T-helper 2 cell (primary cell): ENCODE results near the gene MPDU1.

Source experiments
- DNase-seq, 5 experiments: peaks; one replicate each; pipeline versions ENCODE4 v3.0.0 to v3.0.0-alpha.2; 2012 to 2022
- total RNA-seq, 2 donors: gene quantifications; one replicate each; lab custom pipeline; 2026; lab: John Stamatoyannopoulos, UW

MPDU1 gene
- total RNA-seq: 15.0 to 28.4 reads per million in 2 donors

DNA sequence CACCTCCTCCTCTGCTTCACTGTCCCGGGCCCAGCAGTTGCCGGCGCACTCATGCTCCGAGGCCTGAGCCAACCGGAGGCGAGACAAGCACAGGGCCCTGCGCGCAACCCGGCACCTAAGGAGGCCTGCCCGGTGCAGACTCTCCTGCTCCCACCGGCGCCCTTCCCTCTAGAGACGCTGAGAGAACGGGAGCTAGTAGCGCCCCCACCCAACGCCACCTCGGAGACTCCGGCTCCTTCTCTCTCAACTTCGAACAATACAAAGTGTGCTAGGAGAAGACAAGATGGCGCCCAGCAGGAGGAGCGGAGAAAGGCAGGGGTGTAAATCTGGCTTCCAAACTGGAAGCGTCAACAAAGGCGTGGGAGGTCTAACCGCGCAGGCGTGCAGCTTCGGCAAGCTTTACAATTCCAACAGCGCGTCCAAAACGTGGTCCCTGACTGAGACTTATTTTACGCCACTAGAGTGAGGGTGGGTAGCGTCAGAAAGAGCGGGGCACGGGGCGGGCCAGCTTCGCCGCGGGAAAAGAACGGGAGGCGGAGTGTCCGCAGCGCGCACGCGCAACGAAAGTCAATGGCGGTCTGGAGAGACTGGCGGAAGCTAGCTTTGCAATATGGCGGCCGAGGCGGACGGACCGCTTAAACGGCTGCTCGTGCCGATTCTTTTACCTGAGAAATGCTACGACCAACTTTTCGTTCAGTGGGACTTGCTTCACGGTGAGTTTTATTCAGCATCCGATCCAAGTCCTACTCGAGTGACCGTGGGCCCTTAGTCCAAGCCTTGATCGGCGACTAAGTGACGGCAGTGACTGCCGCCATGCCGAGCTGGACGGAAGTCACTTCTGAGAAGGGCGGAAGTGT is at the start of gene MPDU1:
Gene MPDU1, plus strand, starts transcription at position 600 of the 857 bp plus-strand sequence. Its CDS starts 11 bp downstream, at position 611.
- peak; percentile 83 to 97 (median 91) for DNase-seq

DNA sequence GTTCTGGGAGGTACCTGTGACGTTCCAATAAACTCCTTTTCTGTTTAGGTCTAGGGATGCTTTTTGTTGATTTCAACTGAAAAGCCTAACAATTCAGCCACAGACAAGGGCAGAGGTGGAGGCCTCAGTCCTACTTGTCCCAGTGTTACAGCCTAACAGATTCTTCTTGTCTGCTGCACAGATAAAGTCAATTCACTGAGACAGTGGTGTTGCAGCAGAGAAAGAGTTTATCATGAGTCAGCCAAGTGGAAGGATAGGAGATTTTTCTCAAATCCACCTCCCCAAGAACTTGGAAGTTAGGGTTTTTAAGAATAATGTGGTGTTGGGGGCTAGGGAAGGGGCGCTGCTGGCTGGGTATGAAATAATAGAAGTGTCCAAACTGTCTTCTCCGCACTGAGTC is 45.6 kb upstream of the MPDU1 start:
- DNase-seq: no peak

DNA sequence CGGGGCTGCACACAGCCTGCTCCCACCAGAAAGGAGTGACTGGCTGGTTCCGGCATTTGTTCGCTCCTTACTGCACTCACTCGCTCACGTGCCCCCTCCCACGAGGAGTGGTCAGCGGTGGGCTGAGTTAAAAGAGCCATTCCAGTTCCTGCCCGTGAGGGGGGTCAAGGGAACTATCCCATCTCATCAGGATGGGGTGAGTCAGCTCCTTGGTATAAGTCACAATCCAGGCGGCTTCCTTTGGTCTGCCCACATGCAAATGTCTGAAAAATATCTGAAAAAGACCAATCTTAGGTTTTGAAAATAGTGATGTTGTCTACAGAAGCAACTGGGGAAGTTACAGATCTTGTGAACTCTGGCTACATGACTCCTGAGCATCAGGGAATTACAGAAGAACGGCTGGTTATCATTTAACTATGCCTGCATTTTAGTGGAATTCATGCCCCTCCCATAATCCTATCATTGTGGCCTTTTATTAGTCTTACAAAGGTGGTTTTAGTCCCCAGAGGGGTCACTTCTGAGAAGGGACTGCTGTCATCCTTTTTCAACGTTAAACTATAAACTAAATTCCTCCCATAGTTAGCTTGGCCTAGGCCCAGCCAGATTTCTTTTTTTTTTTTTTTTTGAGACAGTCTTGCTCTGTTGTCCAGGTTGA is 44.6 kb upstream of the MPDU1 start:
- DNase-seq: no peak

DNA sequence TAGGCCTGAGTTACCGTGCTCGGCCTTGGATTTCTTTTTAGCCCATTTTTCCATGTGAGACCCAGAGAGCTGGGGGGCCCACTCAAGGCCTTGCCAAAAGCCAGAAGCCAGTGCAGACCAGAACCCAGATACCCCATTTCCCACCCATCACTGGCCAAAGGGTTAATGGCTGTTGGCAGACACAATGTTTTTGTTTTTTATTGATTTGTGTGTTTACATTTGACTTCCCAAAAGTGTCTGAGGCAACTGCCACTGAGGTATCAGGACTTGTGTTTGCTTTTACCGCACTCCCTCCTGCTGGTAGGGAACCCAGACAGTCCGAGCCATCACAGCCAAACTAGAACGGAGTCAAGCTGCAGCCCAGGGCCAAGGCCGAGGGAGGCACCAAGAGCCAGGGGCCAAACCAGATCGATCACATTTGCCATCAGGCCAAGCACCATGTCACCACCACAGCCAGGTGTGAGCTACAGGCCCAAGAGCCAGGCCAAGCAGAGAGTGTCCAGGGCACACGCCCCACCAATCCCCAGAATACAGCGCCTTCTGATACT is 42.5 kb upstream of the MPDU1 start:
- no peak for DNase-seq

DNA sequence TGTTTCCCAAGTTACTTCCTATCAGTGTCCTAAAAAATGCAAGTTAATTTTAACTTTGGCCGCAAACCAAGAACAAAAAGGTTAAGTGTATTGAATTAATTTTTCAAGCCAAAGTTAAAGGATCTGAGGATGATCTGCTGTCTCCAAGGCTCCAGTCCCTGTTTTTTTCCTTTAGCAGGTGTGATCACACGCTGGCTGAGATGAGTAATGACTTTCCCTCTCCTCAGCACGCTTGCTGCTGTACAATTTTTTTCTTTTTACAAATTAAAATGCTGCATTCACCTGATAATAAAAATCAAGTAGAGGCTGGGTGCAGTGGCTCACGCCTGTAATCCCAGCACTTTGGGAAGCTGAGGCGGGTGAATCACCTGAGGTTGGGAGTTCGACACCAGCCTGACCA is 38.7 kb upstream of the MPDU1 start:
- no peak for DNase-seq

DNA sequence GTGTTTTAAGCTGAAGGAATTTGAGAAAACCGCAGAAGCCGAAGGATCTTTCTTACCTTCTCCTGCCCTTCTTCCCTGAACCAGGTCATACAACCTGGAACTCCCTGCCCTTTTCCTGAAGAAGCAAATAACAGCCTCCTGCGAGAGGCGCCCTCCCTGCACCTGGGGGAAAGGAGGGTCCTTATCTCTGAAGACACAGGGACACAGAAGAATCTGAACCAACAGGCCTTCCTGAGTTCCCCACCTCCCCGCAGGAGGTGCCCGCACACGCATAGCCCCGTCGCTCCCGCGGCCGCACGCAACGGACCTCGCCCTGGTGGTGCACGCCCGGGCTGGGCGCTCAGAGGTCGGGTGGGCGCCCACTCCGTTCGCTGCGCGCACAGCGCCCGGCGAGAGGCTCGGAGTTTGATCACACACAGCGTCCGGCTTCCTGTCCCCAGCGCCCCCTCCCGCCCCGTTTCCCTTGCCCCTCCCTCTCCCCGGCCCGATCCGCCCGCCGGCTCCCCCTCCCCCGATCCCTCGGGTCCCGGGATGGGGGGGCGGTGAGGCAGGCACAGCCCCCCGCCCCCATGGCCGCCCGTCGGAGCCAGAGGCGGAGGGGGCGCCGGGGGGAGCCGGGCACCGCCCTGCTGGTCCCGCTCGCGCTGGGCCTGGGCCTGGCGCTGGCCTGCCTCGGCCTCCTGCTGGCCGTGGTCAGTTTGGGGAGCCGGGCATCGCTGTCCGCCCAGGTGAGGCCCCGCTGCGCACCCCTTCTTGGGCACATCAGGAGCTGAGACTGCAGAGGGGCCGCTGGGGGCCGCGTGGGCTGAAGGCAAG is 34.9 kb upstream of the MPDU1 start, which contains the start of gene TNFSF12:
Gene TNFSF12, plus strand, starts transcription at position 474 of the 816 bp plus-strand sequence. Its CDS starts 96 bp downstream, at position 570.
- peak; percentile 29 to 70 (median 34) for DNase-seq

DNA sequence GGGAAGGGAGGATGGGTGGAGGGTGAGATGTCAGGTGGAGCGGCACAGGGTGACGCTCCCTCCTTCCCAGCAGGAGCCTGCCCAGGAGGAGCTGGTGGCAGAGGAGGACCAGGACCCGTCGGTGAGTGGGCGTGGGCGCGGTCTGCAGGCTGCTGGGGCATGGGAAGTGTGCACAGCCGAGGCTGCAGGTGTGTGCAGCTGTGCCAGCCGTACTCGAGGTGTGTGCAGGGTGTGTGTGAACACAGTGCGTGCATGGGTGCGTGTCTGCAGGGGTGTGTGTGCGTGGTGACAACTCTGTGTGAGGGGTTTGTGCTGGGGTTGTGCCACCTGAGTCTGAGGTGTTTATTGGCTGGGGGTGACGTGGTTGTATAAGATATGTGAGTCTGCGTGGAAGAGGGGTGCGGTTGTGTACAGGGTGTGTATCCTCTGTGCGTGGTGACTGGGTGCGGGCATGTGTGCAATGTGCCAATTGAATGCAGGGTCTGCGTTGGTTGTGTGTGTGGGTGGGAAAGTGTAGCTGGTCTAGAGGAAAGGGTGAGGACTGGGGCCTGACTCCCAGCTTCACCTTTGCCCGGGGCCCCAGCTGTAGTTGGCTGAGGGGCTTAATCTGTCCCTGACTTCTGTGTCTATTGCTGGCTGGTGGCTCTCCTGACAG is 34.1 kb upstream of the MPDU1 start:
- DNase-seq: peak in 2 of 5 experiments; percentile 35 to 74

DNA sequence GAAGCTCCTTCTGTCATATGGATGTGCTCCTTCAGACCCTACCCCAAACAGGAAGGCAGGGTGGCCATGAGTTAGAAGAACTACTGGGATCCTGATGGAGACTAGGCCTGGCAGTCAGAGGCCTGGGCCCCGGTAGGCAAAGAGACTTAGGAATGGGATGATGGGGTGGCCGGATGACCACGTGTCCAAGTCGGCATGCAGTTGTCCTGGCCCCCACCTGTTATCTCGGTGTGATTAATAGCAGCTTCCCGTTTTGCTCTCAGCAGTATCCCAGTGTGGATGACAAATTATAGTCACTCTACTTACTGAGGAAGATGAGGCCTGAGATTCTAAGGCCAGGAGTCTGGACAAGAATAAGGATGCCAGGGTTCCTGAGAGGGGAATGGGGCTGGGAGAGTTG is 33.3 kb upstream of the MPDU1 start:
- no peak for DNase-seq

DNA sequence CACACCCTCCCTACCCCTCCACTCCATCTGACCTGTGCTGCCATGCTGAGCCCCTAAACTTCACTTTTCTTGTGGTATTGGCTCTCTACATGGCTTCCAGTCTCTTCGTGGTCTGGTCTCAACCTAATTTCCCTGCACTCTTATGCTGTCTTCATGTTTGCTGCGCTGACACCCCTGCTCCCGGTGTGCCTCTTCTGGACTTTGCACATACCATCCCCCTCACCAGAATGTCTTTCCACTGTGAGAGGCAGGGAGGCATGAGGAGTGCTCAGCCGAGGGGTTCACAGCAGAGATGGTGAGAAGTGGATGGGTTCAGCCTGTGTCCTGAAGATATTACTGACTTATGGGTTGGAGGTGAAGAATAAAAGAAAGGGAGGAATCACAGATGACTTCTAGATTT is 32.3 kb upstream of the MPDU1 start:
- DNase-seq: no peak

DNA sequence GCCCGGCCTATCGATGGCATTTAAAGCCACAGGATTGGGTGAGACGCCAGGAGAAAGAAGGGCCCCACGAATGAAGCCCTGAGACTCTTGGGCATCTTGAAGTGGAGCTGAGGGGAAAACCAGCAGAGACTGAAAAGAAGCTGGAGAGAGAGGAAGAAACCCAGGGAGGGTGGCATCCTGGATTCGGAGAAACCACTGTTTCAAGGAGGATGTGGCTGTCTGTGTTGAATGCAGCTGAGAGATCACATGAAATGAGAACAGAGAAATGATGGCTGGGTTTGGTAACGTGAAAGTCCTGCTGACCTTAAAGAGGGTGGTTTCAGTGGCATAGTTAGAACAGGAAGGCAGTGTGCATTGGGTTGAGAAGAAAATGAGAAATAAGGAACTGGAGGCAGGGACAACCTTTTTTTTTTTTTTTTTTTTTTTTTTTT is 31.0 kb upstream of the MPDU1 start:
- DNase-seq: peak in 2 of 5 experiments; percentile 69 to 85

DNA sequence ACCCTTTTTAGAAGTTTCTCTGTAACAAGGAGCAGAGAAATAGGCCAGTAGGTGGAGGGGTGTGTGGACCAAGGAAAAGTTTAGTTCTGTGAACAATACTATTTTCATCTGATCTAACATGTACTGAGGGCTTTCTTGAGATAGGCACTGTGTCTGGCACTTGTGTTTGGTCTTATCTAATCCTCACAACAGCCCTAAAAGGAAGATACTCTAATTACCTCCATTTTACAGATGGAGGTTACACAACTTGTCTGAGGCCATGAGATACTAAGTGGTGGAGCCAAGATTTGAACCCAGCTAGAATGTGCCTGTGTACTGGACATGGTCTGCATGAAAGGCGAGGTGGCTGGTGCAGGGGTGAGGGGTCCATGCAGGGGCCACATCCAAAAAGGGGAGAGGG is 30.3 kb upstream of the MPDU1 start:
- DNase-seq: no peak

DNA sequence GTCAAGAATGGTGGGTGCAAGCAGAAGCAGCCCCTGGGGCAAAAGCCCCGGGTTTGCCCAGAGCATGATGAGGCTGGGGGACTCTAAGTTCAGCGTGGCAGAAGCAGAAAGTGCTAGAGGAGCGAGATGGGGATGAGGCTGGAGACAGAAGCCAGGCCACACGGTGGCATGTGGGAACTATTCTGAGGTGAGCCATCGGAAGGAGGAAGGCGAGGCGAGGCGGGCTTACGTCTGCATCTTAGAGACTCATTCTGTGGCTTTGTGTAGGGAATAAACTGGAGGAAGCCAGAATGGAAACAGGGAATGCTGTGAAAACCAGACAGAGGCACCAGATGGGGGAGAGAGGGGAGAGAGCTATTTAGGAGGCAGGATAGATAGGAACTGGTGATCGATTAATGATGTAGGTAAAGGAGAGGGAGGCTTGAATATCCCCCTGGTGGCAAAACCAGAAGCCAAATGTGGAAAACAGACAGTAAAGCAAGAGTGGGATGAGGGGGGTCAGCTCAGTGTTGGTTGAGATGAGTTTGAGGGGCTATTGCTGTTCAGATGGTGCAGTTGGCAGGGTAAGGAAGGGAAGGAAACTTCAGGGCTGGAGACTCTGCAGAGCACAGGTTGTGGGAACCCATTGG is 28.2 kb upstream of the MPDU1 start:
- DNase-seq: no peak

DNA sequence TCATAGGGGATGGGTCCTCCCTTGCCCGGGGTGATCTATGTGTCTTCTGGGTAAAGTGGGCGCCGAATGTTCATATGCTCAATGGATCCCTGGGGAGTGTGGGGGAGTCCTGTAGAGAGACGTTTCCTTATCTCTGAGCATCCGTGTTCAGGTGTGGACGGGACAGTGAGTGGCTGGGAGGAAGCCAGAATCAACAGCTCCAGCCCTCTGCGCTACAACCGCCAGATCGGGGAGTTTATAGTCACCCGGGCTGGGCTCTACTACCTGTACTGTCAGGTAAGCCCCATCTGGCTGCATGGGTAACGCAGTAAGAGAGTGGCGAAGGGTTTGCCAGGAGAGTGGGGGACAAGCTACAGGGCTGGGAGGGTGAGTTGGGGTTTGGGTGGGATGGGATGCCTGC is 27.0 kb upstream of the MPDU1 start:
- DNase-seq: no peak

DNA sequence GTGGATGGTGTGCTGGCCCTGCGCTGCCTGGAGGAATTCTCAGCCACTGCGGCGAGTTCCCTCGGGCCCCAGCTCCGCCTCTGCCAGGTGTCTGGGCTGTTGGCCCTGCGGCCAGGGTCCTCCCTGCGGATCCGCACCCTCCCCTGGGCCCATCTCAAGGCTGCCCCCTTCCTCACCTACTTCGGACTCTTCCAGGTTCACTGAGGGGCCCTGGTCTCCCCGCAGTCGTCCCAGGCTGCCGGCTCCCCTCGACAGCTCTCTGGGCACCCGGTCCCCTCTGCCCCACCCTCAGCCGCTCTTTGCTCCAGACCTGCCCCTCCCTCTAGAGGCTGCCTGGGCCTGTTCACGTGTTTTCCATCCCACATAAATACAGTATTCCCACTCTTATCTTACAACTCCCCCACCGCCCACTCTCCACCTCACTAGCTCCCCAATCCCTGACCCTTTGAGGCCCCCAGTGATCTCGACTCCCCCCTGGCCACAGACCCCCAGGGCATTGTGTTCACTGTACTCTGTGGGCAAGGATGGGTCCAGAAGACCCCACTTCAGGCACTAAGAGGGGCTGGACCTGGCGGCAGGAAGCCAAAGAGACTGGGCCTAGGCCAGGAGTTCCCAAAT is 26.4 kb upstream of the MPDU1 start:
- DNase-seq: no peak

DNA sequence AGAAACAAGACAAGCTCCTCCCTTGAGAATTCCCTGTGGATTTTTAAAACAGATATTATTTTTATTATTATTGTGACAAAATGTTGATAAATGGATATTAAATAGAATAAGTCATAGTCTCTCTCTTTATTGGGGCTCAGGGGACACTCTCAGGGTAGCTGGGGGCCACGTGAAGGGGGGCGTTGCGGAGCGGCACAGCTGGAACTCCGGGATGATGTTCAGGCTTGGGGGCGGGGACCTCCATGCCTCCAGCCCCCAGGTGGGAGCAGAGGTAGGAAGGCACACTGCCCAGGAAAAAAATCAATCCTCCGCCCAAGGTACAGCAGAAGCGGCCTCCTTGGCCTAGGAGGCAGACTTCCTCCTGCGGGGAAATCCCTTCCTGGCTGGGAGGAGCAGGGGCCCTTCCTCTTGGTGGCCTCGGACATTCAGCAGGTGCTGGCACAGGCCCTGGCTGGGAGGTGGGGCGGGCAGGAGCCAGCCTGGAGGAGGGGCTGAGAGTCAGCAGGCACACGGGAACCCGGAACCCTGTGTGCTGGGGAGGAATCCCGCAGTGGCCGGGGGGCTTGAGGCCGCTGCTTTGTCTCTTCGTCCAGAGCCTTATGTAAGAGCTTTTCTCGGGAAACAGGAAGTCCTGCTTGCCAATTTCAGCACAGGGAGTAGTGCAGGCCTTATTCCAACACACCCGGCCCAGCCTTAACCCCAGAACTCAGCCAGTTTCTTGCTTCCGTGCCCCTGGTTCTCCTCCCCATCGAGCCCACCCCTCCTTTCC is 25.7 kb upstream of the MPDU1 start:
- DNase-seq: no peak

DNA sequence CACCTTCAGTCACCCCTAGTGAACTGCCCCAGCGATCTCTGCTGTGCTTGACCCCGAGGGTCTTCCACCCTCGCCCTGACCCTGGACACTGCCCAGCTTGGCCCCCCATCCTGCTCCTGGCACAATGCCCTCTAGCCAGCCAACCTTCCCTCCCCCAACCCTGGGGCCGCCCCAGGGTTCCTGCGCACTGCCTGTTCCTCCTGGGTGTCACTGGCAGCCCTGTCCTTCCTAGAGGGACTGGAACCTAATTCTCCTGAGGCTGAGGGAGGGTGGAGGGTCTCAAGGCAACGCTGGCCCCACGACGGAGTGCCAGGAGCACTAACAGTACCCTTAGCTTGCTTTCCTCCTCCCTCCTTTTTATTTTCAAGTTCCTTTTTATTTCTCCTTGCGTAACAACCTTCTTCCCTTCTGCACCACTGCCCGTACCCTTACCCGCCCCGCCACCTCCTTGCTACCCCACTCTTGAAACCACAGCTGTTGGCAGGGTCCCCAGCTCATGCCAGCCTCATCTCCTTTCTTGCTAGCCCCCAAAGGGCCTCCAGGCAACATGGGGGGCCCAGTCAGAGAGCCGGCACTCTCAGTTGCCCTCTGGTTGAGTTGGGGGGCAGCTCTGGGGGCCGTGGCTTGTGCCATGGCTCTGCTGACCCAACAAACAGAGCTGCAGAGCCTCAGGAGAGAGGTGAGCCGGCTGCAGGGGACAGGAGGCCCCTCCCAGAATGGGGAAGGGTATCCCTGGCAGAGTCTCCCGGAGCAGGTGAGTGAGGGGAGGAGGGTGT is 24.9 kb upstream of the MPDU1 start, which contains the start of gene TNFSF13:
Gene TNFSF13, plus strand, starts transcription at position 207 of the 776 bp plus-strand sequence. Its CDS starts 290 bp downstream, at position 497.
- no peak for DNase-seq

DNA sequence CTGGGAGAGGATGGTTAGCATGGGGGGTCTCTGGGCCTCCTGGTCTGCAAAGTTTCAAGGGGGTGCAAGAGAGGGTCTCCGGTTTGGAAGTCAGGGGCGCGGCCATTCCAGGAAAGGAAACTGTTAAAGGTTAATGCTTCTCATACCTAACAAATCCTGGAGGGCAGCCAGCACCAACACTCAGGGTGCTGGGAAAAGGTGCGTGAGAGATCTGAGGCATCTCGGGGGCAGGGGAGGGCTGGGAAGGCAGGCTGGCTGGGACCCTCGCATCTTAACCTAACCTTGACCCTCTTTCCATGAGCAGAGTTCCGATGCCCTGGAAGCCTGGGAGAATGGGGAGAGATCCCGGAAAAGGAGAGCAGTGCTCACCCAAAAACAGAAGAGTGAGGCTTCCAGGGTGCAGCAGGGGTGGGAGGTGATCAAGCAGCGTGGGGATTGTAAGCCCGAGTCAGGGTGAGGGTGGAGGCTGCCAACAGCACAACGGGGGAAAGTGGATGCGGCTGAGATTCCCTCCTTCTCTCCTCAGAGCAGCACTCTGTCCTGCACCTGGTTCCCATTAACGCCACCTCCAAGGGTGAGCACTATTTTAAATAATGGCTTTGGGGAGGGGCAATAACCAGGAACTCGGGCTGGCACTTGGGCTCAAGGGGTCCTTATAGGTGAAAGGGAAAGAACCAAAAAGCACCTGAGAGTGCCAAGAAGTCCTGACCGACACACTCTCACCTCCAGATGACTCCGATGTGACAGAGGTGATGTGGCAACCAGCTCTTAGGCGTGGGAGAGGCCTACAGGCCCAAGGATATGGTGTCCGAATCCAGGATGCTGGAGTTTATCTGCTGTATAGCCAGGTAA is 24.1 kb upstream of the MPDU1 start:
- no peak for DNase-seq
